Osteoblast (primary cell): ENCODE results near the gene CHCHD3. TPM values are rescaled to one million over a fixed set of nuclear protein-coding genes. Genes with fewer than 3 reads are reported as not detected.

Experiments used
- DNase-seq: peaks from one replicate; pipeline ENCODE4 v3.0.0; 2011; ENCODE audit warnings: low spot score, mixed read lengths; ENCODE audit not compliant: insufficient read length; ENCODE audit errors: missing footprints
- H2AFZ ChIP-seq: 2 replicates; pipeline ENCODE4 v1.6.0; 2011; ENCODE audit warnings: mild to moderate bottlenecking, low read length
- H3K27ac ChIP-seq: 2 replicates; pipeline ENCODE4 v1.5.1; 2011; ENCODE audit warnings: mild to moderate bottlenecking, low read depth, low read length, moderate library complexity
- H3K27me3 ChIP-seq: 2 replicates; pipeline ENCODE4 v1.6.0; 2012; ENCODE audit warnings: mild to moderate bottlenecking, control low read depth, inconsistent platforms, low read length, moderate library complexity; ENCODE audit not compliant: insufficient read depth
- H3K36me3 ChIP-seq: 2 replicates; pipeline ENCODE4 v1.5.1; 2011; ENCODE audit warnings: mild to moderate bottlenecking, low read length, control low read depth, moderate library complexity; ENCODE audit not compliant: insufficient read depth
- H3K4me1 ChIP-seq: 2 replicates; pipeline ENCODE4 v1.5.1; 2011; ENCODE audit warnings: mild to moderate bottlenecking, low read length, control low read depth, moderate library complexity; ENCODE audit not compliant: insufficient read depth
- H3K4me2 ChIP-seq: 2 replicates; pipeline ENCODE4 v1.6.0; 2011; ENCODE audit warnings: mild to moderate bottlenecking, low read length; ENCODE audit not compliant: insufficient read depth
- H3K4me3 ChIP-seq: fragments of 200-600 bp; sonication (generic); 3 replicates; pipeline ENCODE4 v1.5.1; 2012; ENCODE audit warnings: mild to moderate bottlenecking, low read length, inconsistent platforms; ENCODE audit not compliant: insufficient read depth
- H3K79me2 ChIP-seq: 2 replicates; pipeline ENCODE4 v1.6.0; 2012; ENCODE audit warnings: mild to moderate bottlenecking, low read length, control low read depth, inconsistent platforms; ENCODE audit not compliant: insufficient read depth
- H3K9me3 ChIP-seq: 2 replicates; pipeline ENCODE4 v1.5.1; 2011; ENCODE audit warnings: low read depth, low read length, control low read depth
- H4K20me1 ChIP-seq: 2 replicates; pipeline ENCODE4 v1.6.0; 2012; ENCODE audit warnings: mild to moderate bottlenecking, low read length, control low read depth; ENCODE audit not compliant: insufficient read depth
- CTCF ChIP-seq: IDR thresholded peaks from 2 replicates; pipeline ENCODE4 v1.5.1; 2011; ENCODE audit warnings: mild to moderate bottlenecking, low read depth, low read length, moderate library complexity; ENCODE audit errors: extremely low read depth
- total RNA-seq: library from RNA; depleted of rRNA; stranded (reverse); fragments of >200 nt; gene quantifications from 2 replicates; pipeline ENCODE4 v1.2.3, GENCODE V29; 2012

The CHCHD3 gene
- total RNA-seq, 1 donor, result 89.8 TPM

DNA sequence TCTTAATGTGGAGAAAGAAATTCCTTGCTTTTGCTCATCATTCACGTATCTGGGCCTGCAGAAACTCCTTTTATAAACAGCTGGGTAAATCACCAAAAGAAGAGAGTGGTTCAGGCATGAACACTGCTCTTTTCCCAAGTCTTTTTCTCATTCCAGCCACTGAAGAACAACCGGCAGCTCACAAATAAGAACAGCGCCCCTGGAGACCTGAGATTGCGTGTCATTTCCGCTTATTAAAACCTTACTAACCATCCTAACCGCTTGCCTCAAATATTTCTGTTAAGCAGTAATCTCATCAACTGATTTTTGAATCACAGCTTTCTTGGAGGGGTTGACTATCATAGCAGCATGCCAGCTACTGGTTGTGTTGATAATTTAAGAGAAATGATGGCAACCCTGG is 292.6 kb downstream of the CHCHD3 start:
- no peak for TF ChIP-seq CTCF
- no peaks in the 10 kb centered on the region for H3K36me3 ChIP-seq
- no peaks in the 10 kb centered on the region for H3K9me3 ChIP-seq
- no peaks in the 10 kb centered on the region for H4K20me1 ChIP-seq
- no peaks in the 10 kb centered on the region for H3K27me3 ChIP-seq
- no peak overlapping the region for H3K4me3 ChIP-seq
- H3K4me1 ChIP-seq, result peaks cover under 1% of the 10 kb centered on the region
- H2AFZ ChIP-seq, result no peak overlapping the region
- no peak overlapping the region for H3K27ac ChIP-seq
- DNase-seq, result no peak
- no peak overlapping the region for H3K4me2 ChIP-seq
- H3K79me2 ChIP-seq, result no peaks in the 10 kb centered on the region

- Histone ChIP-seq H3K36me3 (no peaks in the 10 kb centered on the region), H3K4me3 (no peak overlapping the region), H3K4me2 (no peak overlapping the region), H2AFZ (no peak overlapping the region), H4K20me1 (no peaks in the 10 kb centered on the region), H3K27ac (no peak overlapping the region), H3K27me3 (no peaks in the 10 kb centered on the region), H3K4me1 (peaks cover 22% of the 10 kb centered on the region), H3K9me3 (no peaks in the 10 kb centered on the region), H3K79me2 (no peaks in the 10 kb centered on the region)
- DNase-seq, result no peak
- TF ChIP-seq CTCF, result no peak
Measured at GRCh38 chr7:132785870-132786269, 296.0 kb downstream of the CHCHD3 start.

DNA sequence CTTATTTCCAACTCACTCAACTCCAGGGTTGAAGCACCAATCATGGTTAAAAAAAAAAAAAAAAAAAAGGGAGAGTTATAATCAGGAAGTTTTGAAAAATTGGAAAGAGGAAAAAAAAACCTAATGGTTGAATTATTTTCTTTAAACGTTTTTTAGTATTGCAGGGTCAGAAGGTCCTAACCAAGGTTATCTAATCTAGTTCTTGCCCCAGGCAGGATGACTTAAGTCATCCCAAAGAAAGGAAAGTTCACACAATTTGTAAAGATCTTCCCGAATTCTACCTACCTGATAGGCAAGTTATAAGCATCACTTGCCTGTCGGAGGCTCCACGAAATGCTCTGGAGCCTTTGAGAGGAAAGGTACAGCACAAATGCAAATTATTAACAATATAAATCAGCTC is 297.5 kb downstream of the CHCHD3 start:
- no peak overlapping the region for H3K4me3 ChIP-seq
- H3K79me2 ChIP-seq, result no peaks in the 10 kb centered on the region
- H3K4me1 ChIP-seq, result peaks cover 22% of the 10 kb centered on the region
- no peaks in the 10 kb centered on the region for H4K20me1 ChIP-seq
- H2AFZ ChIP-seq, result no peak overlapping the region
- H3K27ac ChIP-seq, result peak overlapping the region; percentile 68
- H3K36me3 ChIP-seq, result no peaks in the 10 kb centered on the region
- H3K9me3 ChIP-seq, result no peaks in the 10 kb centered on the region
- no peaks in the 10 kb centered on the region for H3K27me3 ChIP-seq
- no peak for DNase-seq
- H3K4me2 ChIP-seq, result no peak overlapping the region
- TF ChIP-seq CTCF, result no peak

DNA sequence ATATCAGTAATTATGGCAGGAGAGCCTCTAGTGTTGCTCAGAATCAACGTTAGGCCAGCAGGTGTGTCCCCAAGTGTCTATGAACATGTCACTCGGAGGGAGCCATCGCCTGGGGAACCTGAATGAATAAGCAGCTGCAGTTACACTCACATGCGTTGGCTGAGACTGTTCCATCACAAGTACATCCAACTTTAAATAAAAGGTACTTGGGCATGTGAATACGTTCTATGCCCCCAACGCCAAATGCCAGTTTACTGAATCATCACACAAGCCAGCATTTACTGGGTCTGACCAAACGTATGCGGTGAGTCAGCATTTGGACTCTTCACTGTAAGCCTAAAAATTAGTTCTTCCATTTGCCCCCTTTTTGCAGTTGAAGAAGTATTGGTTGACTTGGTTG is 298.1 kb downstream of the CHCHD3 start:
- Histone ChIP-seq H3K27me3 (no peaks in the 10 kb centered on the region), H3K4me2 (peak overlapping the region; percentile 51), H4K20me1 (no peaks in the 10 kb centered on the region), H3K9me3 (no peaks in the 10 kb centered on the region), H3K36me3 (no peaks in the 10 kb centered on the region), H3K4me1 (peaks cover 22% of the 10 kb centered on the region), H2AFZ (no peak overlapping the region), H3K4me3 (no peak overlapping the region), H3K27ac (peak overlapping the region; percentile 68), H3K79me2 (no peaks in the 10 kb centered on the region)
- DNase-seq, result no peak
- no peak for TF ChIP-seq CTCF
